ENCODE data around the gene ZSCAN29. TPM values are rescaled to one million over a fixed set of nuclear protein-coding genes. Genes with fewer than 3 reads are reported as not detected.

The ZSCAN29 gene
- polyA plus RNA-seq, 1 of the 3 experiments (the other 2 are of a cell fraction), result 5.7 TPM

DNA sequence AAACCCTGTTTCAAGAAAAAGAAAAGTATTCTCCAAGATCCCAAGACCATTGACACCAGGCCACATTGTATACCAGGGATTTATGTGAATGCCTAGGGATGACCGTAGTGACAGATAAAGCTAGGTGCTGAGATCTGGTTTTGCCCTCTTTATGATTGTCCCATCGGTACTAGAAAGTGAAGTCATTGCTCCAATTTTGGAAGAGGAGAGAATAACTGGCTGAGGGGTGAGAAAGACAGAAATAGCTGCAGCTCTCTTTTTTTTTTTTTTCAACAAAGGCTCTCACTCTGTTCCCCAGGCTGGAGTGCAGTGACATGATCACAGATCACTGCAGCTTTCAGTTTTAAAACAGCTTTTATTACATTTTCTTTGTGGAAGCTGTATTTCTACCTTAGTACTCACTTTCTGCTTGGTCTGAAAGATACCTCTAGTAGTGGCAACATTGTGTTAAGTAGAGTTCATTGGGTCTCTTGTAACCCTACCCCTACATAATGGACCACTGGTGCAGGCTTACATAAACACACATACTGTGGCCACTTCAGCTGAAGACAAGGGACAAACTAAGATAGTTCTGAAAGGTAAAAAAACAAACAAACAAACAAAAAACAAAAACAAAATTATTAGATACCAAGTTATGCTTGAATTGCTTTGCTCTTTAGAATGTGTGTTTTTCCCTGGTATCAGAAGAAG is 18.0 kb downstream of the ZSCAN29 start:
- ChIA-PET CTCF (interaction anchor here (1.3 kb wide), 1 partner anchor 162 kb away, joined by 3 read pairs; no protein-coding TSS in a partner anchor), POLR2A (no interaction called here)
- no peaks in the 10 kb centered on the region for H3K9me2 ChIP-seq
- no peaks in the 10 kb centered on the region for H3K27me3 ChIP-seq (ENCODE audit: insufficient read depth)
- H4K20me1 ChIP-seq (ENCODE audit: insufficient read depth), result no peaks in the 10 kb centered on the region
- no peaks in the 10 kb centered on the region for H3K79me2 ChIP-seq (ENCODE audit: insufficient read depth)
- no peaks in the 10 kb centered on the region for H3F3A ChIP-seq (replicated peaks; ENCODE audit: insufficient read depth)
- H3K27ac ChIP-seq (ENCODE audit: low read depth in 2 of 2, low read length in 1 of 2), result no peak overlapping the region
- peaks cover 22 to 37% of the 10 kb centered on the region in 2 experiments for H3K36me3 ChIP-seq (replicated peaks in 1 of 2; ENCODE audit: control insufficient read depth in 1 of 2, insufficient read depth in 2 of 2, low read length in 1 of 2)
- H3K4me1 ChIP-seq (ENCODE audit: control insufficient read depth in 1 of 2, insufficient read depth in 2 of 2, low read depth in 1 of 2, low read length in 1 of 2), result no peaks in the 10 kb centered on the region
- no peak overlapping the region for H3K4me3 ChIP-seq (ENCODE audit: low read depth in 2 of 2, low read length in 1 of 2)
- WGBS (ENCODE audit: low lambda C conversion rate), result 100% methylated on average over 2 of the region's 2 CpGs
- H3K4me2 ChIP-seq, result no peak overlapping the region
- no peak overlapping the region for H2AFZ ChIP-seq (ENCODE audit: low read depth)
- no peak overlapping the region for H3K9ac ChIP-seq
- TF ChIP-seq RFX5 (IDR thresholded peaks at IDR 0.05; ENCODE audit: low read length) (no peak), RXRA (IDR thresholded peaks at IDR 0.05; ENCODE audit: borderline replicate concordance, low read depth) (no peak), RCOR1 (IDR thresholded peaks at IDR 0.05; ENCODE audit: low read length) (no peak), NRF1 (IDR thresholded peaks at IDR 0.05; ENCODE audit: low read depth, low read length) (no peak), TCF12 (IDR thresholded peaks at IDR 0.05) (no peak)
- TF ChIP-seq, protein P1, sequence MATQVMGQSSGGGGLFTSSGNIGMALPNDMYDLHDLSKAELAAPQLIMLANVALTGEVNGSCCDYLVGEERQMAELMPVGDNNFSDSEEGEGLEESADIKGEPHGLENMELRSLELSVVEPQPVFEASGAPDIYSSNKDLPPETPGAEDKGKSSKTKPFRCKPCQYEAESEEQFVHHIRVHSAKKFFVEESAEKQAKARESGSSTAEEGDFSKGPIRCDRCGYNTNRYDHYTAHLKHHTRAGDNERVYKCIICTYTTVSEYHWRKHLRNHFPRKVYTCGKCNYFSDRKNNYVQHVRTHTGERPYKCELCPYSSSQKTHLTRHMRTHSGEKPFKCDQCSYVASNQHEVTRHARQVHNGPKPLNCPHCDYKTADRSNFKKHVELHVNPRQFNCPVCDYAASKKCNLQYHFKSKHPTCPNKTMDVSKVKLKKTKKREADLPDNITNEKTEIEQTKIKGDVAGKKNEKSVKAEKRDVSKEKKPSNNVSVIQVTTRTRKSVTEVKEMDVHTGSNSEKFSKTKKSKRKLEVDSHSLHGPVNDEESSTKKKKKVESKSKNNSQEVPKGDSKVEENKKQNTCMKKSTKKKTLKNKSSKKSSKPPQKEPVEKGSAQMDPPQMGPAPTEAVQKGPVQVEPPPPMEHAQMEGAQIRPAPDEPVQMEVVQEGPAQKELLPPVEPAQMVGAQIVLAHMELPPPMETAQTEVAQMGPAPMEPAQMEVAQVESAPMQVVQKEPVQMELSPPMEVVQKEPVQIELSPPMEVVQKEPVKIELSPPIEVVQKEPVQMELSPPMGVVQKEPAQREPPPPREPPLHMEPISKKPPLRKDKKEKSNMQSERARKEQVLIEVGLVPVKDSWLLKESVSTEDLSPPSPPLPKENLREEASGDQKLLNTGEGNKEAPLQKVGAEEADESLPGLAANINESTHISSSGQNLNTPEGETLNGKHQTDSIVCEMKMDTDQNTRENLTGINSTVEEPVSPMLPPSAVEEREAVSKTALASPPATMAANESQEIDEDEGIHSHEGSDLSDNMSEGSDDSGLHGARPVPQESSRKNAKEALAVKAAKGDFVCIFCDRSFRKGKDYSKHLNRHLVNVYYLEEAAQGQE (IDR thresholded peaks at IDR 0.05; ENCODE audit: low read depth, low read length), result no peak
- TF ChIP-seq, protein P2, sequence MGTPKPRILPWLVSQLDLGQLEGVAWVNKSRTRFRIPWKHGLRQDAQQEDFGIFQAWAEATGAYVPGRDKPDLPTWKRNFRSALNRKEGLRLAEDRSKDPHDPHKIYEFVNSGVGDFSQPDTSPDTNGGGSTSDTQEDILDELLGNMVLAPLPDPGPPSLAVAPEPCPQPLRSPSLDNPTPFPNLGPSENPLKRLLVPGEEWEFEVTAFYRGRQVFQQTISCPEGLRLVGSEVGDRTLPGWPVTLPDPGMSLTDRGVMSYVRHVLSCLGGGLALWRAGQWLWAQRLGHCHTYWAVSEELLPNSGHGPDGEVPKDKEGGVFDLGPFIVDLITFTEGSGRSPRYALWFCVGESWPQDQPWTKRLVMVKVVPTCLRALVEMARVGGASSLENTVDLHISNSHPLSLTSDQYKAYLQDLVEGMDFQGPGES (IDR thresholded peaks at IDR 0.05; ENCODE audit: low read depth, low read length), result no peak
- TF ChIP-seq, protein P3, sequence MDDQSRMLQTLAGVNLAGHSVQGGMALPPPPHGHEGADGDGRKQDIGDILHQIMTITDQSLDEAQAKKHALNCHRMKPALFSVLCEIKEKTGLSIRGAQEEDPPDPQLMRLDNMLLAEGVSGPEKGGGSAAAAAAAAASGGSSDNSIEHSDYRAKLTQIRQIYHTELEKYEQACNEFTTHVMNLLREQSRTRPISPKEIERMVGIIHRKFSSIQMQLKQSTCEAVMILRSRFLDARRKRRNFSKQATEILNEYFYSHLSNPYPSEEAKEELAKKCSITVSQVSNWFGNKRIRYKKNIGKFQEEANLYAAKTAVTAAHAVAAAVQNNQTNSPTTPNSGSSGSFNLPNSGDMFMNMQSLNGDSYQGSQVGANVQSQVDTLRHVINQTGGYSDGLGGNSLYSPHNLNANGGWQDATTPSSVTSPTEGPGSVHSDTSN (IDR thresholded peaks at IDR 0.05), result no peak
- H3K9me3 ChIP-seq, result no peaks in the 10 kb centered on the region
- no peak for DNase-seq

DNA sequence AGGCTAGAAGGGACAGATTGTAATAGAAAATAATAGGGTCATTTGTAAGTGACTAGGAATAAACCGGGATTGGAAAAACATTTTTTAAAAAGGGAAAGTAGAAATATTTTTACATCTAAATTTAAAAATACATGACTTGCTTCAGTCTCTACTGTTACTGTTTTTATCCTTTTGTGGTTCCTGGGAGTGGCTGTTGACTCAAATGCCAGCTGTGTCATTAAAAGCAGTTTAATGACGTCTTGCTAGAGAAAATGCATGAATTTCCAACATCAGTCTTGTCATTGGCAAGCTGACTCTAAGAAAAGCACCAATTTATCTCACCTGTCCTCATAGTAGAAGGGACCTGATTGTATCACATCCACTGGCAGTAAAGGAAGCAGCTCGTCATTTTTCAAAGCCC is 23.7 kb downstream of the ZSCAN29 start:
- DNase-seq, result no peak
- no peaks in the 10 kb centered on the region for H3K9me3 ChIP-seq
- no peak overlapping the region for H3K9ac ChIP-seq
- no peaks in the 10 kb centered on the region for H3K9me2 ChIP-seq
- 93% methylated on average over 2 of the region's 3 CpGs for WGBS (ENCODE audit: low lambda C conversion rate)
- no peak overlapping the region for H3K4me3 ChIP-seq (ENCODE audit: low read depth in 2 of 2, low read length in 1 of 2)
- POLR2A ChIA-PET, result no interaction called here
- TF ChIP-seq FOXM1 (IDR thresholded peaks at IDR 0.05; ENCODE audit: low read depth), result no peak
- TF ChIP-seq NFIC (IDR thresholded peaks at IDR 0.05; ENCODE audit: borderline replicate concordance), result no peak
- no peak for TF ChIP-seq NRF1 (IDR thresholded peaks at IDR 0.05; ENCODE audit: low read depth, low read length)
- no peak for TF ChIP-seq RXRA (IDR thresholded peaks at IDR 0.05; ENCODE audit: borderline replicate concordance, low read depth)
- TF ChIP-seq SMC3 (IDR thresholded peaks at IDR 0.05; ENCODE audit: low read depth, low read length), result no peak
- TF ChIP-seq MXI1 (IDR thresholded peaks at IDR 0.05; ENCODE audit: low read depth, low read length), result no peak
- TF ChIP-seq, protein P1 (IDR thresholded peaks at IDR 0.05; ENCODE audit: low read depth, low read length), result no peak
- TF ChIP-seq TAF1 (IDR thresholded peaks at IDR 0.05; ENCODE audit: borderline replicate concordance, low read depth, low read length), result no peak
- no peak for TF ChIP-seq RFX5 (IDR thresholded peaks at IDR 0.05; ENCODE audit: low read length)
- TF ChIP-seq, protein P4, sequence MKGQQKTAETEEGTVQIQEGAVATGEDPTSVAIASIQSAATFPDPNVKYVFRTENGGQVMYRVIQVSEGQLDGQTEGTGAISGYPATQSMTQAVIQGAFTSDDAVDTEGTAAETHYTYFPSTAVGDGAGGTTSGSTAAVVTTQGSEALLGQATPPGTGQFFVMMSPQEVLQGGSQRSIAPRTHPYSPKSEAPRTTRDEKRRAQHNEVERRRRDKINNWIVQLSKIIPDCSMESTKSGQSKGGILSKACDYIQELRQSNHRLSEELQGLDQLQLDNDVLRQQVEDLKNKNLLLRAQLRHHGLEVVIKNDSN (IDR thresholded peaks at IDR 0.05; ENCODE audit: borderline replicate concordance, low read depth), result no peak
- CTCF ChIA-PET, result interaction anchor here (0.6 to 1.5 kb wide), 2 partner anchors 9 to 16 kb away, joined by 3 to 6 read pairs; no protein-coding TSS in a partner anchor
- H4K20me1 ChIP-seq (ENCODE audit: insufficient read depth), result no peaks in the 10 kb centered on the region
- no peaks in the 10 kb centered on the region for H3K27me3 ChIP-seq (ENCODE audit: insufficient read depth)
- H3K36me3 ChIP-seq (replicated peaks in 1 of 2; ENCODE audit: control insufficient read depth in 1 of 2, insufficient read depth in 2 of 2, low read length in 1 of 2), result peaks cover 42 to 67% of the 10 kb centered on the region in 2 experiments
- no peak overlapping the region for H2AFZ ChIP-seq (ENCODE audit: low read depth)
- H3K4me1 ChIP-seq (ENCODE audit: control insufficient read depth in 1 of 2, insufficient read depth in 2 of 2, low read depth in 1 of 2, low read length in 1 of 2), result no peaks in the 10 kb centered on the region
- H3K27ac ChIP-seq (ENCODE audit: low read depth in 2 of 2, low read length in 1 of 2), result no peak overlapping the region
- H3K4me2 ChIP-seq, result no peak overlapping the region
- no peaks in the 10 kb centered on the region for H3F3A ChIP-seq (replicated peaks; ENCODE audit: insufficient read depth)
- no peaks in the 10 kb centered on the region for H3K79me2 ChIP-seq (ENCODE audit: insufficient read depth)
